GM23338 (cell line): Measurements from ENCODE around the gene BPNT1. TPM values are rescaled to one million over a fixed set of nuclear protein-coding genes. Genes with fewer than 3 reads are reported as not detected.

ENCODE experiments used
- ATAC-seq: fragments of 200-7000 bp; cut with Tn5 transposase; 3 replicates; pipeline ENCODE4 v1.9.1; 2020
- DNase-seq: peaks from one replicate; pipeline ENCODE4 v3.0.0-alpha.2; 2015; ENCODE audit warnings: low spot score
- H2AFZ ChIP-seq: fragments of 200-600 bp; sonication (generic); 2 replicates; pipeline ENCODE4 v1.8.0; 2016; ENCODE audit warnings: antibody characterized with exemption, mild to moderate bottlenecking, moderate library complexity
- H3F3A ChIP-seq: fragments of 200-600 bp; sonication (generic); replicated peaks from 2 replicates; pipeline ENCODE4 v1.8.0; 2017; ENCODE audit warnings: antibody characterized with exemption, mixed run types, low read depth
- H3K27ac ChIP-seq: fragments of 200-600 bp; sonication (generic); 2 replicates; pipeline ENCODE4 v1.6.1; 2016; ENCODE audit warnings: low read depth
- H3K27me3 ChIP-seq: fragments of 200-600 bp; sonication (generic); 2 replicates; pipeline ENCODE4 v1.8.0; 2016; ENCODE audit warnings: mild to moderate bottlenecking, mixed run types, moderate library complexity; ENCODE audit not compliant: insufficient read depth
- H3K36me3 ChIP-seq: fragments of 200-600 bp; sonication (generic); 2 replicates; pipeline ENCODE4 v1.8.0; 2016; ENCODE audit warnings: mild to moderate bottlenecking; ENCODE audit not compliant: insufficient read depth
- H3K4me1 ChIP-seq: fragments of 200-600 bp; sonication (generic); 2 replicates; pipeline ENCODE4 v1.8.0; 2016; ENCODE audit warnings: mild to moderate bottlenecking, moderate library complexity; ENCODE audit not compliant: insufficient read depth
- H3K4me2 ChIP-seq: fragments of 200-600 bp; sonication (generic); 2 replicates; pipeline ENCODE4 v1.7.1; 2017; ENCODE audit warnings: mixed run types
- H3K4me3 ChIP-seq: fragments of 200-600 bp; sonication (generic); 2 replicates; pipeline ENCODE4 v1.6.1; 2016; ENCODE audit warnings: mixed run types
- H3K79me2 ChIP-seq: fragments of 200-600 bp; sonication (generic); replicated peaks from 2 replicates; pipeline ENCODE4 v1.8.0; 2017; ENCODE audit warnings: mild to moderate bottlenecking; ENCODE audit not compliant: insufficient read depth
- H3K9me2 ChIP-seq: fragments of 200-600 bp; sonication (generic); 2 replicates; pipeline ENCODE4 v1.8.0; 2017; ENCODE audit not compliant: insufficient read depth
- H4K20me1 ChIP-seq: fragments of 200-600 bp; sonication (generic); replicated peaks from 2 replicates; pipeline ENCODE4 v1.8.0; 2017; ENCODE audit warnings: mild to moderate bottlenecking; ENCODE audit not compliant: insufficient read depth
- H3K27ac Mint-ChIP-seq: 2 replicates; pipeline ENCODE4 v1.8.0; 2020; ENCODE audit warnings: inconsistent platforms, mild to moderate bottlenecking, moderate library complexity, mixed read lengths
- H3K27me3 Mint-ChIP-seq: 3 replicates; pipeline ENCODE4 v1.8.0; 2022; ENCODE audit warnings: low read depth, mild to moderate bottlenecking, moderate library complexity, mixed read lengths, inconsistent platforms; ENCODE audit not compliant: insufficient read depth, poor library complexity
- H3K36me3 Mint-ChIP-seq: 3 replicates; pipeline ENCODE4 v1.8.0; 2021; ENCODE audit warnings: low read depth, mild to moderate bottlenecking, inconsistent platforms, moderate library complexity, mixed read lengths
- H3K4me1 Mint-ChIP-seq: 3 replicates; pipeline ENCODE4 v1.8.0; 2020; ENCODE audit warnings: mild to moderate bottlenecking, inconsistent platforms, mixed read lengths
- H3K4me3 Mint-ChIP-seq: 3 replicates; pipeline ENCODE4 v1.8.0; 2021; ENCODE audit warnings: moderate library complexity, mild to moderate bottlenecking, inconsistent platforms, mixed read lengths
- H3K9me3 Mint-ChIP-seq: 3 replicates; pipeline ENCODE4 v1.8.0; 2020; ENCODE audit warnings: moderate library complexity, mild to moderate bottlenecking, inconsistent platforms, mixed read lengths
- CREB1 ChIP-seq: fragments of 250-450 bp; sonication (Bioruptor Pico); IDR thresholded peaks from 2 replicates; pipeline ENCODE4 v1.5.0; 2020; ENCODE audit warnings: low read depth, mild to moderate bottlenecking, moderate library complexity
- CTCF ChIP-seq, 2 experiments: fragments of 200-600 bp in 1 of 2; sonication (generic) in 1 of 2; conservative IDR thresholded peaks; 2 replicates each; pipeline versions ENCODE4 v1.5.1 to v1.6.1; 2016 to 2017; ENCODE audit warnings: antibody characterized with exemption in 2 of 2, low read depth in 2 of 2, mild to moderate bottlenecking in 2 of 2, moderate library complexity in 1 of 2
- ETS1 ChIP-seq: IDR thresholded peaks from 2 replicates; pipeline ENCODE4 v1.6.1; 2016; ENCODE audit warnings: antibody characterized with exemption
- EZH2 ChIP-seq: fragments of 200-600 bp; sonication (generic); IDR thresholded peaks from one replicate; pipeline ENCODE4 v1.8.0; 2017; ENCODE audit warnings: antibody characterized with exemption, mild to moderate bottlenecking, low read depth; ENCODE audit not compliant: unreplicated experiment
- EZH2phosphoT487 ChIP-seq: fragments of 200-600 bp; sonication (generic); IDR thresholded peaks from one replicate; pipeline ENCODE4 v1.8.1; 2018; ENCODE audit warnings: antibody characterized with exemption; ENCODE audit not compliant: unreplicated experiment
- JUNB ChIP-seq: IDR thresholded peaks from one replicate; pipeline ENCODE4 v1.6.1; 2016; ENCODE audit warnings: antibody characterized with exemption; ENCODE audit not compliant: unreplicated experiment
- NANOG ChIP-seq: IDR thresholded peaks from 2 replicates; pipeline ENCODE4 v1.6.1; 2016; ENCODE audit warnings: antibody characterized with exemption, borderline replicate concordance
- POLR2AphosphoS5 ChIP-seq: IDR thresholded peaks from 2 replicates; pipeline ENCODE4 v1.6.1; 2016; ENCODE audit warnings: antibody characterized with exemption, low read depth
- REST ChIP-seq: IDR thresholded peaks from one replicate; pipeline ENCODE4 v1.6.1; 2018; ENCODE audit warnings: antibody characterized with exemption; ENCODE audit not compliant: unreplicated experiment
- STAT1 ChIP-seq: IDR thresholded peaks from one replicate; pipeline ENCODE4 v1.6.1; 2016; ENCODE audit warnings: antibody characterized with exemption; ENCODE audit not compliant: unreplicated experiment
- ZNF114 ChIP-seq: fragments of 250-450 bp; sonication (Bioruptor Pico); IDR thresholded peaks from 2 replicates; pipeline ENCODE4 v1.5.0; 2020; ENCODE audit warnings: mild to moderate bottlenecking, moderate library complexity
- ZNF331 ChIP-seq: fragments of 250-450 bp; sonication (Bioruptor Pico); IDR thresholded peaks from 2 replicates; pipeline ENCODE4 v1.5.0; 2020; ENCODE audit warnings: low read depth, mild to moderate bottlenecking, moderate library complexity
- ZNF462 ChIP-seq: fragments of 250-450 bp; sonication (Bioruptor Pico); IDR thresholded peaks from 2 replicates; pipeline ENCODE4 v1.5.0; 2020; ENCODE audit warnings: mild to moderate bottlenecking, moderate library complexity
- polyA plus RNA-seq: library from polyadenylated mRNA; unstranded; fragments of >200 nt; fragmentation: Nextera tagmentation; extraction: Ambion mirVana; gene quantifications from 2 replicates; pipeline ENCODE4 v1.2.1, GENCODE V29; 2016
- total RNA-seq: library from RNA; depleted of rRNA; stranded (reverse); fragments of >200 nt; shearing (Covaris generic); gene quantifications from 2 replicates; pipeline ENCODE4 v1.2.3, GENCODE V29; 2014

The BPNT1 gene
- total and polyA plus RNA-seq, 2 experiments from 2014 or later: 9.6 to 17.2 TPM

GRCh38 chr1:220046052-220046930 lies 43.3 kb downstream of the BPNT1 start, which contains the start of gene EPRS1:
Gene EPRS1 (minus strand): TSS chr1:220046505. CDS start chr1:220046388, 117 bp downstream.
- Histone ChIP-seq H3F3A (0 out of 2 replicates have a peak, but pooled peaks cover 5% of the 10 kb centered on the region), H3K79me2 (peaks cover 48% of the 10 kb centered on the region), H3K4me3 (peak within 1 kb of the TSS; percentile 100), H3K4me1 (0 out of 2 replicates have a peak, but pooled peaks cover 6% of the 10 kb centered on the region), H4K20me1 (no peaks in the 10 kb centered on the region; the same call in 1 of the 2 replicates), H3K27me3 (no peaks in the 10 kb centered on the region), H3K36me3 (no peaks in the 10 kb centered on the region), H2AFZ (peak within 1 kb of the TSS; percentile 86), H3K27ac (peak within 1 kb of the TSS; percentile 87), H3K9me2 (no peaks in the 10 kb centered on the region), H3K4me2 (peak within 1 kb of the TSS; percentile 97)
- peak; percentile 98 for ATAC-seq
- peaks cover 7% of the 10 kb centered on the region for H3K4me1 Mint-ChIP-seq
- peaks cover 19% of the 10 kb centered on the region for H3K36me3 Mint-ChIP-seq
- no peak for TF ChIP-seq ZNF331 (CRISPR knock-in tag)
- TF ChIP-seq ZNF462 (CRISPR knock-in tag): no peak
- peak; percentile 91 for TF ChIP-seq POLR2AphosphoS5
- peak; percentile 93 for TF ChIP-seq CREB1 (CRISPR knock-in tag)
- no peak for TF ChIP-seq JUNB
- no peak for TF ChIP-seq STAT1
- TF ChIP-seq ZNF114 (CRISPR knock-in tag): no peak
- no peak for TF ChIP-seq EZH2
- no peak for TF ChIP-seq REST
- TF ChIP-seq CTCF (conservative IDR thresholded peaks at IDR 0.05; ENCODE audit: low read depth in 2 of 2): peak; percentile 42 to 53
- TF ChIP-seq ETS1: peak; percentile 80
- no peak for TF ChIP-seq EZH2phosphoT487
- no peak for TF ChIP-seq NANOG
- H3K4me3 Mint-ChIP-seq: peak within 1 kb of the TSS; percentile 98
- H3K9me3 Mint-ChIP-seq: no peaks in the 10 kb centered on the region
- peak; percentile 98 for DNase-seq
- peak within 1 kb of the TSS; percentile 94 for H3K27ac Mint-ChIP-seq
- H3K27me3 Mint-ChIP-seq: peaks cover 11% of the 10 kb centered on the region
